Loucy (cell line): Measurements from ENCODE around the gene COBLL1.

Experiments used
- H2AFZ ChIP-seq: fragments of 200-600 bp; sonication (generic); 2 replicates; pipeline ENCODE4 v1.6.0; 2016; ENCODE audit warnings: antibody characterized with exemption, mild to moderate bottlenecking, low read length, moderate library complexity
- H3F3A ChIP-seq: fragments of 200-600 bp; 2 replicates; pipeline ENCODE4 v1.6.0; 2016; ENCODE audit warnings: antibody characterized with exemption, low read depth, mild to moderate bottlenecking
- H3K27me3 ChIP-seq: fragments of 200-600 bp; sonication (generic); 2 replicates; pipeline ENCODE4 v1.6.1; 2014; ENCODE audit warnings: low read length, mild to moderate bottlenecking; ENCODE audit not compliant: insufficient read depth, poor library complexity, severe bottlenecking
- H3K36me3 ChIP-seq: fragments of 200-600 bp; sonication (generic); 2 replicates; pipeline ENCODE4 v1.6.1; 2016; ENCODE audit warnings: low read length; ENCODE audit not compliant: insufficient read depth
- H3K4me1 ChIP-seq: fragments of 200-600 bp; sonication (generic); 2 replicates; pipeline ENCODE4 v1.5.1; 2014; ENCODE audit warnings: low read length, mild to moderate bottlenecking; ENCODE audit not compliant: insufficient read depth, poor library complexity, severe bottlenecking
- H3K4me2 ChIP-seq: fragments of 200-600 bp; sonication (generic); 2 replicates; pipeline ENCODE4 v1.6.0; 2014; ENCODE audit warnings: antibody characterized with exemption, low read length, low read depth, mild to moderate bottlenecking; ENCODE audit not compliant: poor library complexity, severe bottlenecking
- H3K4me3 ChIP-seq: fragments of 200-600 bp; sonication (generic); 2 replicates; pipeline ENCODE4 v1.5.1; 2014; ENCODE audit warnings: low read length, mild to moderate bottlenecking, mixed read lengths; ENCODE audit not compliant: poor library complexity, severe bottlenecking
- H3K79me2 ChIP-seq: fragments of 200-600 bp; sonication (generic); 2 replicates; pipeline ENCODE4 v1.6.1; 2014; ENCODE audit warnings: low read length; ENCODE audit not compliant: insufficient read depth
- H3K9ac ChIP-seq: fragments of 200-600 bp; sonication (generic); 2 replicates; pipeline ENCODE4 v1.6.0; 2014; ENCODE audit warnings: mild to moderate bottlenecking, low read depth, low read length, moderate library complexity; ENCODE audit not compliant: poor library complexity, severe bottlenecking
- H3K9me2 ChIP-seq: fragments of 200-600 bp; sonication (generic); replicated peaks from 2 replicates; pipeline ENCODE4 v1.6.1; 2016; ENCODE audit warnings: low read depth, low read length, mixed read lengths
- H3K9me3 ChIP-seq: fragments of 200-600 bp; sonication (generic); 2 replicates; pipeline ENCODE4 v1.6.1; 2014; ENCODE audit warnings: mild to moderate bottlenecking, antibody characterized with exemption, low read length, low read depth; ENCODE audit not compliant: insufficient read depth
- H4K20me1 ChIP-seq: fragments of 200-600 bp; sonication (generic); 2 replicates; pipeline ENCODE4 v1.6.0; 2014; ENCODE audit warnings: antibody characterized with exemption, low read length, mild to moderate bottlenecking; ENCODE audit not compliant: insufficient read depth, poor library complexity, severe bottlenecking
- EZH2phosphoT487 ChIP-seq: fragments of 200-600 bp; IDR thresholded peaks from 2 replicates; pipeline ENCODE4 v1.6.1; 2018; ENCODE audit warnings: antibody characterized with exemption, mild to moderate bottlenecking, moderate library complexity, borderline replicate concordance
- TF ChIP-seq, protein P1 (sequence below): fragments of 200-600 bp; sonication (generic); conservative IDR thresholded peaks from 2 replicates; pipeline ENCODE4 v1.5.1; 2014; ENCODE audit warnings: mild to moderate bottlenecking, antibody characterized with exemption, low read length

The COBLL1 gene

DNA sequence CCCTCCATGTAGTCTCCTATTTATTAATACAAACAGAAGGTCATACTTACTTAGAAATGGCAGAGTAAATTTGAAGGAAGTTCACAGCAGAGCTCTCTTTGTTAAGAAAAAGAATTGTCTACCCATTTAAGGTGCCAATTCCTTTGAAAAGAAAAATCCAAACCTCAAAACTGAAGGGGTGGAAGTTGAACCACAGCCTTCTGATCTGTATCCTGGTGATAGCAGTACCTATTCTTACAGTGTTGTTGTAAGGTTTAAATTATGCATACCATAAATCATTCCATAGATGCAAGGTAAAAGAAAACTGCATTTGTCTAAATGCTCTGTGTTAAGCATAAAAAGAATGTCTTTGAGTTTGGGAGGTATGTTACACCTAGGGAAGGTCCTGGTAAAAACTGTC lies 47.6 kb downstream of the COBLL1 start:
- Histone ChIP-seq H3K4me3 (no peak overlapping the region), H4K20me1 (no peaks in the 10 kb centered on the region), H3K79me2 (no peaks in the 10 kb centered on the region), H3K9me2 (no peaks in the 10 kb centered on the region), H3F3A (no peaks in the 10 kb centered on the region), H3K4me2 (no peak overlapping the region), H3K9ac (no peak overlapping the region), H3K4me1 (peaks cover 10% of the 10 kb centered on the region), H3K9me3 (no peaks in the 10 kb centered on the region), H3K36me3 (no peaks in the 10 kb centered on the region), H2AFZ (no peak overlapping the region), H3K27me3 (no peaks in the 10 kb centered on the region)
- TF ChIP-seq EZH2phosphoT487 = no peak
- TF ChIP-seq, protein P1, sequence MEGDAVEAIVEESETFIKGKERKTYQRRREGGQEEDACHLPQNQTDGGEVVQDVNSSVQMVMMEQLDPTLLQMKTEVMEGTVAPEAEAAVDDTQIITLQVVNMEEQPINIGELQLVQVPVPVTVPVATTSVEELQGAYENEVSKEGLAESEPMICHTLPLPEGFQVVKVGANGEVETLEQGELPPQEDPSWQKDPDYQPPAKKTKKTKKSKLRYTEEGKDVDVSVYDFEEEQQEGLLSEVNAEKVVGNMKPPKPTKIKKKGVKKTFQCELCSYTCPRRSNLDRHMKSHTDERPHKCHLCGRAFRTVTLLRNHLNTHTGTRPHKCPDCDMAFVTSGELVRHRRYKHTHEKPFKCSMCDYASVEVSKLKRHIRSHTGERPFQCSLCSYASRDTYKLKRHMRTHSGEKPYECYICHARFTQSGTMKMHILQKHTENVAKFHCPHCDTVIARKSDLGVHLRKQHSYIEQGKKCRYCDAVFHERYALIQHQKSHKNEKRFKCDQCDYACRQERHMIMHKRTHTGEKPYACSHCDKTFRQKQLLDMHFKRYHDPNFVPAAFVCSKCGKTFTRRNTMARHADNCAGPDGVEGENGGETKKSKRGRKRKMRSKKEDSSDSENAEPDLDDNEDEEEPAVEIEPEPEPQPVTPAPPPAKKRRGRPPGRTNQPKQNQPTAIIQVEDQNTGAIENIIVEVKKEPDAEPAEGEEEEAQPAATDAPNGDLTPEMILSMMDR = no peak

- Histone ChIP-seq H2AFZ (no peak overlapping the region), H3K4me1 (peaks cover 10% of the 10 kb centered on the region), H3K36me3 (no peaks in the 10 kb centered on the region), H3K27me3 (no peaks in the 10 kb centered on the region), H3K9me3 (no peaks in the 10 kb centered on the region), H3K79me2 (no peaks in the 10 kb centered on the region), H3K9me2 (no peaks in the 10 kb centered on the region), H3K4me2 (no peak overlapping the region), H3K9ac (no peak overlapping the region), H3K4me3 (no peak overlapping the region), H4K20me1 (no peaks in the 10 kb centered on the region), H3F3A (no peaks in the 10 kb centered on the region)
- TF ChIP-seq, protein P1 = no peak
- no peak for TF ChIP-seq EZH2phosphoT487
Measured at GRCh38 chr2:164793529-164793928, 48.1 kb downstream of the COBLL1 start.

DNA sequence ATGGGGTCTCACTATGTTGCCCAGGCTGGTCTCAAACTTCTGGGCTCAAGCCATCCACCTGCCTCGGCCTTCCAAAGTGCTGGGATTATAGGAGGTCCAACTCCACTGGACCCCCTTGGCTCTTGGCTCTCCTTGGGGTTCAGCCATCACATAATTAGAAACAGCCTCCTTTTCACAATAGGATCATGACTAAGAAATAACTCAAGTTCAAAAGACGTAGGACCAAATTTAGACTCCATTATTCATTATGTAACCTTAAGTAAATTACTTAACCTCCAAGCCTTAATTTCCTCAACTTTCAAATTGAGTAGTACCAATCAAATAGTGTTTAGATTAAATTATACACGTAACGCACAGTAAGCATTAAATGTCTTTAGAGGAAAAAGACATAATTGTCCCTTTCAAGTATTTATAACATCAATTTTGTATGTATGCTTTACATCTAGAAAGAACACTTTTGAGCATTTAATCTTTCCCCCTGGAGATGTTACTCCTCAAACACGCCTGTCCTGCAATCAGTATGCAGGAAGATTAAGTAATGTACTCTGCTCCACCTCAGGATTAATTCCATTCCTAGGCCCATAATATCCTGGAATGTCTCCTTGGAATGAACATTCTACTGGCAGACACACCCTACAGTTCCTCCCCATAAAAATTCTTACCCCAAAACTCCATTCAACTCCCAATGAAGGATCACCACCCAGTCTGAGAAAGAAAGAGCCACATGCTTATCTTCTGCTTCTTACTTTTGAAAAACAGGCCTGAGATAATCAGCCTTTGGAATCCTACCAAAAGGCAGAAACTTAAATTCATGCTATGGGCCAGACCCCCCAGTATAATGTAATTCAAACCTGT lies 49.1 kb downstream of the COBLL1 start:
- Histone ChIP-seq H3K4me3 (no peak overlapping the region), H3K36me3 (no peaks in the 10 kb centered on the region), H3K4me2 (no peak overlapping the region), H3K9me2 (no peaks in the 10 kb centered on the region), H4K20me1 (no peaks in the 10 kb centered on the region), H3K79me2 (no peaks in the 10 kb centered on the region), H3K4me1 (peaks cover 10% of the 10 kb centered on the region), H3K9ac (no peak overlapping the region), H2AFZ (peak overlapping the region; percentile 67), H3K27me3 (no peaks in the 10 kb centered on the region), H3F3A (no peaks in the 10 kb centered on the region), H3K9me3 (no peaks in the 10 kb centered on the region)
- TF ChIP-seq EZH2phosphoT487 = no peak
- TF ChIP-seq, protein P1 = no peak
